HL-60 (cell line): Measurements from ENCODE around the gene SLC24A3.

Source experiments
- GABPA ChIP-seq: IDR thresholded peaks from 2 replicates; pipeline ENCODE4 v1.6.1; 2012; ENCODE audit warnings: low read depth
- POLR2AphosphoS5 ChIP-seq: IDR thresholded peaks from 2 replicates; pipeline ENCODE4 v1.6.1; 2012; ENCODE audit warnings: low read depth
- SPI1 ChIP-seq: IDR thresholded peaks from 2 replicates; pipeline ENCODE4 v1.6.1; 2012; ENCODE audit warnings: low read depth, mild to moderate bottlenecking, borderline replicate concordance
- TF ChIP-seq, protein P1 (sequence below): IDR thresholded peaks from one replicate; pipeline ENCODE4 v1.5.1; 2011; ENCODE audit warnings: low read length, control low read depth, inconsistent platforms; ENCODE audit not compliant: insufficient read depth
- TF ChIP-seq, protein P2 (sequence below): IDR thresholded peaks from 2 replicates; pipeline ENCODE4 v1.6.1; 2012; ENCODE audit warnings: low read depth; ENCODE audit not compliant: insufficient replicate concordance

DNA sequence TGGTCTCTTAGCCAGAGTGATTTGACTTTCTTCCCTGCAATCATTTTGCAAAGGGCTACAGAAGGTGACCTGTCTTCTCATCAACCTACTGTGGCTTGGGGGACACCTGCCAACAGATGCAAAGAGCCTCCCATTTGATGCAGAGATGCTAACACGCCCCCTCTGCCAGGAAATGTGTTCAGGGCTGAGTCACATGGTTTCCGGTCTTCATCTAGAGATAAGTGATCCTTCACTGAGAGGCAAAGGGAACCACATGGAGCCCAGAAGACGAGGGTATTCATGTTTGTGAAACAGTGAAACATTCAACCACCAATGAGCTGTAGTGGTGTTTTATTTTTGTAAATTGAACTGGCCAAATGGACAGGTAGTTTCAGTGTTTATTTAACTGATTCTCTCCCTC, 436.6 kb downstream of the SLC24A3 start:
- TF ChIP-seq, protein P1, sequence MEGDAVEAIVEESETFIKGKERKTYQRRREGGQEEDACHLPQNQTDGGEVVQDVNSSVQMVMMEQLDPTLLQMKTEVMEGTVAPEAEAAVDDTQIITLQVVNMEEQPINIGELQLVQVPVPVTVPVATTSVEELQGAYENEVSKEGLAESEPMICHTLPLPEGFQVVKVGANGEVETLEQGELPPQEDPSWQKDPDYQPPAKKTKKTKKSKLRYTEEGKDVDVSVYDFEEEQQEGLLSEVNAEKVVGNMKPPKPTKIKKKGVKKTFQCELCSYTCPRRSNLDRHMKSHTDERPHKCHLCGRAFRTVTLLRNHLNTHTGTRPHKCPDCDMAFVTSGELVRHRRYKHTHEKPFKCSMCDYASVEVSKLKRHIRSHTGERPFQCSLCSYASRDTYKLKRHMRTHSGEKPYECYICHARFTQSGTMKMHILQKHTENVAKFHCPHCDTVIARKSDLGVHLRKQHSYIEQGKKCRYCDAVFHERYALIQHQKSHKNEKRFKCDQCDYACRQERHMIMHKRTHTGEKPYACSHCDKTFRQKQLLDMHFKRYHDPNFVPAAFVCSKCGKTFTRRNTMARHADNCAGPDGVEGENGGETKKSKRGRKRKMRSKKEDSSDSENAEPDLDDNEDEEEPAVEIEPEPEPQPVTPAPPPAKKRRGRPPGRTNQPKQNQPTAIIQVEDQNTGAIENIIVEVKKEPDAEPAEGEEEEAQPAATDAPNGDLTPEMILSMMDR, result no peak
- no peak for TF ChIP-seq GABPA
- no peak for TF ChIP-seq POLR2AphosphoS5
- no peak for TF ChIP-seq SPI1
- TF ChIP-seq, protein P2, sequence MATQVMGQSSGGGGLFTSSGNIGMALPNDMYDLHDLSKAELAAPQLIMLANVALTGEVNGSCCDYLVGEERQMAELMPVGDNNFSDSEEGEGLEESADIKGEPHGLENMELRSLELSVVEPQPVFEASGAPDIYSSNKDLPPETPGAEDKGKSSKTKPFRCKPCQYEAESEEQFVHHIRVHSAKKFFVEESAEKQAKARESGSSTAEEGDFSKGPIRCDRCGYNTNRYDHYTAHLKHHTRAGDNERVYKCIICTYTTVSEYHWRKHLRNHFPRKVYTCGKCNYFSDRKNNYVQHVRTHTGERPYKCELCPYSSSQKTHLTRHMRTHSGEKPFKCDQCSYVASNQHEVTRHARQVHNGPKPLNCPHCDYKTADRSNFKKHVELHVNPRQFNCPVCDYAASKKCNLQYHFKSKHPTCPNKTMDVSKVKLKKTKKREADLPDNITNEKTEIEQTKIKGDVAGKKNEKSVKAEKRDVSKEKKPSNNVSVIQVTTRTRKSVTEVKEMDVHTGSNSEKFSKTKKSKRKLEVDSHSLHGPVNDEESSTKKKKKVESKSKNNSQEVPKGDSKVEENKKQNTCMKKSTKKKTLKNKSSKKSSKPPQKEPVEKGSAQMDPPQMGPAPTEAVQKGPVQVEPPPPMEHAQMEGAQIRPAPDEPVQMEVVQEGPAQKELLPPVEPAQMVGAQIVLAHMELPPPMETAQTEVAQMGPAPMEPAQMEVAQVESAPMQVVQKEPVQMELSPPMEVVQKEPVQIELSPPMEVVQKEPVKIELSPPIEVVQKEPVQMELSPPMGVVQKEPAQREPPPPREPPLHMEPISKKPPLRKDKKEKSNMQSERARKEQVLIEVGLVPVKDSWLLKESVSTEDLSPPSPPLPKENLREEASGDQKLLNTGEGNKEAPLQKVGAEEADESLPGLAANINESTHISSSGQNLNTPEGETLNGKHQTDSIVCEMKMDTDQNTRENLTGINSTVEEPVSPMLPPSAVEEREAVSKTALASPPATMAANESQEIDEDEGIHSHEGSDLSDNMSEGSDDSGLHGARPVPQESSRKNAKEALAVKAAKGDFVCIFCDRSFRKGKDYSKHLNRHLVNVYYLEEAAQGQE, result no peak
